Retinal pigment epithelial cell (primary cell): ENCODE results near the gene MAP1B.

ENCODE experiments used
- DNase-seq: peaks from one replicate; pipeline ENCODE4 v3.0.0-alpha.2; 2010; ENCODE audit warnings: low read depth
- H3K4me3 ChIP-seq: 2 replicates; pipeline ENCODE4 v1.5.1; 2011; ENCODE audit warnings: mild to moderate bottlenecking, low read length, control low read depth, moderate library complexity
- TF ChIP-seq, protein P1 (sequence below): conservative IDR thresholded peaks from 2 replicates; pipeline ENCODE4 v1.5.1; 2011; ENCODE audit warnings: low read depth, low read length, control low read depth, inconsistent platforms

MAP1B gene

GRCh38 chr5:72228960-72229359 lies 121.7 kb downstream of the MAP1B start:
- H3K4me3 ChIP-seq = no peak overlapping the region
- TF ChIP-seq, protein P1, sequence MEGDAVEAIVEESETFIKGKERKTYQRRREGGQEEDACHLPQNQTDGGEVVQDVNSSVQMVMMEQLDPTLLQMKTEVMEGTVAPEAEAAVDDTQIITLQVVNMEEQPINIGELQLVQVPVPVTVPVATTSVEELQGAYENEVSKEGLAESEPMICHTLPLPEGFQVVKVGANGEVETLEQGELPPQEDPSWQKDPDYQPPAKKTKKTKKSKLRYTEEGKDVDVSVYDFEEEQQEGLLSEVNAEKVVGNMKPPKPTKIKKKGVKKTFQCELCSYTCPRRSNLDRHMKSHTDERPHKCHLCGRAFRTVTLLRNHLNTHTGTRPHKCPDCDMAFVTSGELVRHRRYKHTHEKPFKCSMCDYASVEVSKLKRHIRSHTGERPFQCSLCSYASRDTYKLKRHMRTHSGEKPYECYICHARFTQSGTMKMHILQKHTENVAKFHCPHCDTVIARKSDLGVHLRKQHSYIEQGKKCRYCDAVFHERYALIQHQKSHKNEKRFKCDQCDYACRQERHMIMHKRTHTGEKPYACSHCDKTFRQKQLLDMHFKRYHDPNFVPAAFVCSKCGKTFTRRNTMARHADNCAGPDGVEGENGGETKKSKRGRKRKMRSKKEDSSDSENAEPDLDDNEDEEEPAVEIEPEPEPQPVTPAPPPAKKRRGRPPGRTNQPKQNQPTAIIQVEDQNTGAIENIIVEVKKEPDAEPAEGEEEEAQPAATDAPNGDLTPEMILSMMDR = no peak
- no peak for DNase-seq

DNA sequence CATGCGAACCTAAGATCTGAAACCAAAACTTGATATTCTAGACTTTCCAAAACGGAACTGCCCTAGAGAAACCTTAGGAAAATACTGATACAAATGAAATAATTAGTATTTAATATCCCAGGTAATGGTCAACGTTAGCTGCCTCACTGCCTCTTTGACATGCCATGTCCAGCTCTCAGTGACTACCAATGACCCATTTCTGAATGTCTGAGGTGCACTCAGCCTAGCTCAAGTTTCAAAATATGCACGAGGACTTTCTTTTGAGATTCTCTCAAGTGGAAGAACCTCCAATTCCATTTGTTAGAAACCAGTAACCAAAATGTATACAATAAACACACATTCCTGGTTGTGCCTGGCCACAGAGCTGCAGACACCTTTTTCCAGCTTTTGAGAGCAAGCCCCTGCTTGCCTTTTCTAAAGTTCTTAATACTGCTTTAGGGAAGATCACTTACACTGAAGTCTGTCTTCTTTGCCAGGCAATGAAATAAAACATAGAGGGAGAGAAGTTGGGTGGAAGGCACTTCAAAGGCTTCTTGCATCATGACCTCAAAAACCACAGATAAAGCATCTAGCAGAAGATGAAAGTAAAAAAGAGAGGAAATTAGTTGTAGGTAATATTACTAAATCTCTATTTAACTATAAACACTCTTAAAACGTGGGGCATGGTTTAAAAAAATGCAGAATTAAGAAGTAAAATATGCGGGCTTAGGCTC lies 124.9 kb downstream of the MAP1B start:
- H3K4me3 ChIP-seq = no peak overlapping the region
- TF ChIP-seq, protein P1 = no peak
- no peak for DNase-seq

DNA sequence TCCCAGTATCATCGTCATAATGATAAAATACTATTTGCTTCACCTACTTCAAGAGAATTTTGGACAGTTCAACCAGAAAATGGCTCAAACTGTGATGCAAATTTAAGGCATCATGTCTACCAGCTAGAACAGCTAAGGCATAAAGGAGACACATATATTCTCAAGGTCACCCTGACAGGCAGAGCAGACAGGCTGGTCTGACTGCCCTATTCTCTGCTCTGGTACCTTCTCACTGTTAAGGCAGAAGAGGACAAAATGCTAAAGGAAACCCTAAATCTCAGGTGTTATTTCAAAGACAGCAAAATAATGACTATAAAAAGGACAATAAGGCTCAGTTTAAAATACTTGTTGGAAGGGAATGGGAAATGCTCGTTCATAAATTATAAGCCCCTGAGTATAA lies 125.6 kb downstream of the MAP1B start:
- no peak overlapping the region for H3K4me3 ChIP-seq
- no peak for DNase-seq
- TF ChIP-seq, protein P1 = no peak

DNA sequence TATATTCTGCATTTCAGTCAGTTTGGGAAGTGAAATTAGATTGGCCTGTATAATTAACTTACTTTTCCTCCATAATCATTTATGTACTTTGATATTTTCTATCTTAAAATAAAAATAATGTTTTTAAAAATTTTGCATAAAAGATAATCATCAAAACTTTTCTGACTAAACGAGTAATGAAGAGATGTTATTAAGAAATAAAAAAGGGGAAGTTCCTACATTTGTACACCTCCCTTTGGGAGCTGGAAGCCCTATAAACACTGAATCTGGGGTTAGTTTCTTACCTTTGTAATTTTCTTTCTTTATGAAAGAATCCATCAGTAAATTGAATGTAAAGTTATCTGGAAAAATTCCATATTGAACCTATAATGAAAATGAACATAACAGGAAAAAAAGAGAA lies 126.6 kb downstream of the MAP1B start:
- H3K4me3 ChIP-seq = no peak overlapping the region
- TF ChIP-seq, protein P1 = no peak
- no peak for DNase-seq

DNA sequence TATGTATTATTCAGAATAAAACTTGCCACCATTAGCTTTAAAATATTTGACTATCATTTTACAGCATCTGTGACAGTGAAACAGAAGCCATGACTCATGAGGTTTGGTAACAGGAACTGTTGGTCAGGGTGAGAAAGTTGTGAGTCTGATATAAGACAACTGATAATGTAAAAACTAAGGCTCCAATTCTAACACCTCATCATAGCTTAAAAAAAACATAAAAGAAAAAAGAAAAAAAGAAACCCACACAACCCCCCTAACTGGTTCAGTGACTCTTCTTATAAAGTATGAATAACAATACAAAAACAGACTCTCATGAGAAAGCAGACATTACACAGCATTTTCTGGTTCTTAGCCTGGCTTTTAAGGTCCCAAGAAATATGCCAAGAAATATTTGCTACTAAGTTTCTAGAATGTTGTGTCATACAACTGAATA lies 127.0 kb downstream of the MAP1B start:
- TF ChIP-seq, protein P1 = no peak
- H3K4me3 ChIP-seq = no peak overlapping the region
- DNase-seq = no peak

DNA sequence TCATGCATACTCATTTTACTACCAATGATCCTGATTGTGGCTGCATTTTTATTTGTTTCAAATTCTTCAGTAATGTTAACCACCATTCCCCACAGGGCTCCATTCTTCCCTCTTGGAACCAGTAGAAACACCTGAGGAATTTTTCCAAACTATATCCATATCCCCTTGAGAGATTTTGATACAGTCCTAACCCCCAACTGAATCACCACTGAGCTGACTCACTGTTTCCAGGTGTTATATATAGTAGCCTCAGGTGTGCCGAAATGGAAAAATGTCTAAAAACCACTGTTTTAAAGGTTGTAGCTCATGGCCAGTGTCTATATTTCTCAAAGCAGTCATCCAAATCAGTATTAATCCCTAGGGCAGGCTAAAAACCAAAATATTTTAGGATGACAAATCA lies 127.6 kb downstream of the MAP1B start:
- no peak overlapping the region for H3K4me3 ChIP-seq
- DNase-seq = no peak
- TF ChIP-seq, protein P1 = no peak

GRCh38 chr5:72235725-72236124 lies 128.4 kb downstream of the MAP1B start:
- DNase-seq = no peak
- H3K4me3 ChIP-seq = no peak overlapping the region
- TF ChIP-seq, protein P1 = no peak
